GM18511 (cell line): ENCODE measurements around the gene ZDHHC8.

Experiments used
- ATAC-seq: cut with Tn5 transposase; IDR thresholded peaks from one replicate; pipeline ENCODE4 v1.9.1; 2021; ENCODE audit warnings: mild to moderate bottlenecking, moderate library complexity; ENCODE audit not compliant: unreplicated experiment

Gene ZDHHC8

DNA sequence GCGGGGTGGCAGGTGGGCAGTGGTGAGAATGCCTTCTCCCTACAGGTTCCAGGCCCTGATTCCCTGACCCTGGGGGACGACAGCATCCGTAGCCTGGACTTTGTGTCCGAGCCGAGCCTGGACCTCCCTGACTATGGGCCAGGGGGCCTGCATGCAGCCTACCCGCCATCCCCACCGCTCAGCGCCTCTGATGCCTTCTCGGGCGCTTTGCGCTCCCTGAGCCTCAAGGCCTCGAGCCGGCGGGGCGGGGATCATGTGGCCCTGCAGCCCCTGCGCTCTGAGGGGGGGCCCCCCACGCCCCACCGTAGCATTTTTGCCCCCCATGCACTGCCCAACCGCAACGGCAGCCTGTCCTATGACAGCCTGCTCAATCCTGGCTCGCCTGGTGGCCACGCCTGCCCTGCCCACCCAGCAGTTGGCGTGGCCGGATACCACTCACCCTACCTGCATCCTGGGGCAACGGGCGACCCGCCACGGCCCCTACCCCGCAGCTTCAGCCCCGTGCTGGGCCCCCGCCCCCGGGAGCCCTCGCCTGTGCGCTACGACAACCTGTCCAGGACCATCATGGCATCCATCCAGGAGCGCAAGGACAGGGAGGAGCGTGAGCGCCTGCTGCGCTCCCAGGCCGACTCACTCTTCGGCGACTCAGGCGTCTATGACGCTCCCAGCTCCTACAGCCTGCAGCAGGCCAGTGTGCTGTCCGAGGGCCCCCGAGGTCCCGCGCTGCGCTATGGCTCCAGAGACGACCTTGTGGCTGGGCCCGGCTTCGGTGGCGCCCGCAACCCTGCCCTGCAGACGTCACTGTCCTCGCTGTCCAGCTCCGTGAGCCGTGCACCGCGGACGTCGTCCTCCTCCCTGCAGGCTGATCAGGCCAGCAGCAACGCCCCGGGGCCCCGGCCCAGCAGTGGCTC, 11.4 kb downstream of the ZDHHC8 start:
- ATAC-seq, result no peak

DNA sequence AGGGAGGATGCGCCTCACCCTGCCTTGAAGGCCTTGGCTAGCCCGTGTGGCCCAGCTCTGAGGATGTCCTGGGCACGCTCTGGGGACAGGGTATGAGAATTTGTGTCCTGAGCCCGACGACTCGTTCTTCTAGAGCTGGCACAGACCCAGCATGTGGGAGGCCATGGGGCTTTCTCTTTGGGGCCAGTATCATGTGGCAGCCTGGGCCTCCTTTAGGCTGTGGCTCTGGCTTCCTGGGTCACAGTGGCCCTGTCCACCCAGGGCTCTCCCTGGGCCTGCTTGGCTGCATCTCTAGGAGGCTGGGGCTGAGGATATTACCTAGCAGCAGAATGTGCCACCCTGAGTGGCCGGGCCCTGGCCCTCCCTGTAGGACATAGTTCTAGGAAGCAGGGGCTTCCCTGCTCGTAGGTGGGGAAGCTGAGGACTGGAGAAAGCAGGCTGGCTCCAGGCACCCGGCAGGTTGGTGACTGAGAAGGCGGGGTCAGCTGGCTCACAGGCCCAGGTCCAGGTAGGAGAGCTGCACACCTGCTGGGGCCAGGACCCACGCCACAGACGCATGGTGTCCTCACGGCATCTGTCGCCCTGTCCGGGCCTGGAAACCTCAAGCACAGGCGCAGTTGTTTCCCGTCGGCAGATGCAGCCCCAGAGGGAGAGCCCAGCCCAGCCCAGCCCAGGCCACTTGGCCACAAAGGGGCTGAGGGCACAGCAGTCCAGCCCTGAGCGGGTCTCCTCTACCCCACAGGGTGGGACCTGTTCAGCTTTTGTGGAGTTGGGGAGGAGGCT, 12.5 kb downstream of the ZDHHC8 start:
- no peak for ATAC-seq

DNA sequence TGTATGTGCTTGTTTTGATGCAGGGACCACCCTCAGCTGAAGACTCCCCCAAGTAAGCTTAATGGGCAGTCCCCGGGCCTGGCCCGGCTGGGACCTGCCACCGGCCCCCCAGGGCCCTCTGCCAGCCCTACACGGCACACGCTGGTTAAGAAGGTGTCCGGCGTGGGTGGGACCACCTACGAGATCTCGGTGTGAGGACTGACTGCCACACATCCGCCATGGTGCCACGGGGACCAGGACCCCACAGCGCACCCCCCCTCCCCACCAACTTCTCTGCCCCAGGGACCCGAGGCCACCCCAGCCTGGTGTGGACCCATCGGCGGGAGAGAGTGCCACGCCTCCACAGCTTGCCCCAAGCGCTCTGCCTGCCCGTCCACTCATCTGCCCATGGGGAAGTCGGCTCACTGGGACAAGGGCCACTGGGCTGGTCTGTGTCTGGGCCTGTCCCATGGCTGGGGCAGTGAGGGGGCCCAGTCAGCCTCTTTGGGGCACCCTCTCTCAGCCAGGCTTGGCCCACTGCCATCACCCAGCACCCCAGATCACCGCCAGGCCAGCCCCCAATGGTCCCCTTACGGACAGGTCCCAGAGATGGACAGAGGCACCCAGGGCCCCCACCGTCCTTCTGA, 13.7 kb downstream of the ZDHHC8 start:
- ATAC-seq, result no peak

DNA sequence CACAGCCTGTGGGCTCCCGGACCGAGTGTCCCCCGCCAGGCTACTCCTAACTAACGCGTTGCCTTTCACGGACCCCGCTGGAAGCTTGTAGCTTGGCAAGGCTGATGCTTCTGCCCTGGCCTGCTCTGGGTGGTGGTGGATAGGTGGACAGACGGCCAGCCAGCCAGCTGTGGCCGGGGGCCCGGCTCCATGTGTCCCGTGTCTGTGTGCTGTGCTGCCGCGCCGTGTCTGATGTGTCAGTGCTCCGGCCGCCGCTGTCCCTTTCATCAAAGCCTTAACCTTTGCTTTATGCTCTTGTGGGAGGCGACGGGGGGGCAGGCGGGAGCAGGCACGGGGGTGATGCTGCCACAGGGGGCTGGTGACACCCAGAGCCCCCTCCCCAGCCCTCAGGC, 14.2 kb downstream of the ZDHHC8 start:
- ATAC-seq, result no peak

DNA sequence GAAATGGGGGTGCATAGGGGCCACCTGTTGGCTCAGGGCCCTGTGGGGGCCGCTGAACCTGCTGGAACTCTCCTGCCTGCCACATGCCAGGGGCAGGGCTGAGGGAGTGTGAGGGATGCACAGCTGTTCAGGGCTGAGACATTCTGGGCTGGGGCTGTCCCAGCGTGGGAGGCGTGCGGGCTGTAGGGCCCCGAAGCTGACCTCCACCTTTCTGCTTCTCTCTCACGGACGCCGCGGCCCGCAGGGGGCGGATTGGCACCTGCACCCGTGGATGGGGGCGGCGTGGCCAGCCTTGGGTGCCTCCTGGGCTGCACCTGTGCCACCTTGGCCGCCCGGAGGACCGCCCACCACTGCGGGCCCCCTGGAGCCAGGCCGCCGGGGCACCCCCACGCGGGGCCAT, 15.2 kb downstream of the ZDHHC8 start:
- no peak for ATAC-seq

DNA sequence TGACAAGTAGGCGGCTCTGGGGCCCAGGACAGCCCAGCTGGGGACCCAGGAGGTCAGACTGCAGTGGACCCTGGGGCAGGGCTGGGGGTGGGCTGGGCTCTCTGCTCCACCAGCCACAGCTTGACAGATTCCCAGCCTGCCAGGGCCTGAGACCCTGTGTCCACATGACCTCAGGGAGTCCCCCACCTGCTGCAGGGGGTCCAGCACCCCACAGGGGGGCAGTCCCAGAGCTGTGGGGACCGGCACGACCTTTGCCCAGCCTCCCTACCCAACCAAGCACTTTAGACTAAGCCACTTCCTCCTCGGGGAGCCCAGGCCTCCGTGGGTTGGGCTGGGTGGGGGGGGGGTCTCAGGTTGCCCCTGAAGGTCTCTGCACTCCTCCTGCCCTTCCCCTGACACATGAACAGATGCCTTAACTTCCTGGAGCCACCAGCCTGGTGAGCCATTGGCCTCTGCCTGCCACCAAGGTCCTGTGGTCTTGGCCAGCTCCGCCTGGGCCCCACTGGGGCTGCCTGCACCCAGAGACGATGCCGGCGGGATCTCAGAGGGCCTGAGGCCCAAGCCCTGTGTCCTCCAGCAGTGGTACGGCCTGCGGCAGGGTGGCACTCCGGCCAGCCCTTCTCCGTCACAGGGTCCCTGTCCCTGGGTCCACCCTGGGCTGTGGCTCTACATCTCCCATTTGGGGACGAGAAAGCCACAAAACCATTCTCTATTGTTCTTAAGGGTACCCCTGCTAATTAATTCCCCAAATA, 15.8 kb downstream of the ZDHHC8 start:
- ATAC-seq, result no peak

DNA sequence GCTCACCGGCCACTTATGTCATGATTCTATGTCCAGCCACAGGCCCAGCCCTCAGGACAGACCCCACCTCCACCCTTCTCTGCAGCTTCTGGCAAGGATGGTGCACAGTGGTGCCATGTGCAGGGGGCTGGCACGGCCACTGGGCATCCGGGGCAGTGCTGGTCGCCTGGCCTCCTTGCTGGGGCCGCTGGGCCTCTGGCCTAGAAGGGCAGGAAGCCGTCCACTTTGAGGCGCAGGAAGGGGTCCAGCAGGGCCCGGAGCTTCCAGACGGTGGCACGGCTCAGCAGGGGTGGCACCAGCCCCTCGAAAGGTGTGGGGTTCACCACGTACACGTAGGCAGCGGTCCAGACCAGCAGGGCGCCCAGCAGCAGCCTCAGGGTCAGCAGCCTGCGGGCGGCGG, 16.8 kb downstream of the ZDHHC8 start:
- no peak for ATAC-seq

DNA sequence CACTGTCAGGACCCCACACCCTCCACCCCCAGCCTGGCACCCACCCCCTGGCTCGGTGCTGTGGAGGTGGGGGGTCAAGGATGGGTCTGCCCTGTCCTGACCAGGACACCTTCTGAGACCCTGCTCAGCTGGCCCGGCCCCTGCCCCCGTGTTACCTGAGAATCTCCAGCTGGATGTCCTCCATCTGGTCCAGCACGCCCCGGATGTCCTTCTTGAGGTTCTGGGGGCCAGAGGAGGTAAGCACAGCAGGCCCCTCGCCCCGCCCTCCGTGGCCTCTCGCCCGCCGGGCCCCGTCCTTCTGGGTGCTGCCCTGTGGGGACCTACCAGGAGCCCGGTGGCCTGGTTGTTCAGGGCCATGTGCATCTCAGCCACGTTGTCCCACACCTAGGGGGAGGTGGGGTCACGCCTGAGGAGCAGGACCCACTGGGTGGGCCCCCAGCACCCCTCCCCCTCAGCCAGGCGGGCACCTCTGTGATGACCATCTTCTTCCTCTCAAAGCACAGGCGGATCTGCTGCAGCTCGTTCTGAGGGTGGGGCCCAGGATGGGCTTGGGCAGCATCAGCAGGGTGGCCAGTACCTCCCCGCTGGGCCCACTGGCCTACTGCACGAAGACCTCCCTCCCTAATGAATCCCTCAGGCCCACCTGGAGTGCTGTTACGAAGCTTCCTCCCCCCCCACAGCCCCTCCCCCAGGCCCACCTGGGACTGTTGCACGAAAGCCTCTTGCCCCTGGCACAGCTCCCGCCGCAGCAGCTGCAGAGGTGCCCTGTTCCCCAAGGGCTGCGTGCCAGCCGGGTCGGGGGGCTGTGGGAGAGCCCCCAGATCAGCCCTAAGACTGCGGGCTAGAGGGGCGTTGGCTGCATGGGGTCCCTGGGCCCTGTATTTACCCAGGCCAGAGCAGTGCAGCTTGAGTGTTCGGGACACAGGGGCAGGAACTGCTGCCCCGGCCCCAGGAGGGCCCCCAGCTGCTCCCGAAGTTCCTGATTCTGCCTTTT, 17.9 kb downstream of the ZDHHC8 start:
- no peak for ATAC-seq

DNA sequence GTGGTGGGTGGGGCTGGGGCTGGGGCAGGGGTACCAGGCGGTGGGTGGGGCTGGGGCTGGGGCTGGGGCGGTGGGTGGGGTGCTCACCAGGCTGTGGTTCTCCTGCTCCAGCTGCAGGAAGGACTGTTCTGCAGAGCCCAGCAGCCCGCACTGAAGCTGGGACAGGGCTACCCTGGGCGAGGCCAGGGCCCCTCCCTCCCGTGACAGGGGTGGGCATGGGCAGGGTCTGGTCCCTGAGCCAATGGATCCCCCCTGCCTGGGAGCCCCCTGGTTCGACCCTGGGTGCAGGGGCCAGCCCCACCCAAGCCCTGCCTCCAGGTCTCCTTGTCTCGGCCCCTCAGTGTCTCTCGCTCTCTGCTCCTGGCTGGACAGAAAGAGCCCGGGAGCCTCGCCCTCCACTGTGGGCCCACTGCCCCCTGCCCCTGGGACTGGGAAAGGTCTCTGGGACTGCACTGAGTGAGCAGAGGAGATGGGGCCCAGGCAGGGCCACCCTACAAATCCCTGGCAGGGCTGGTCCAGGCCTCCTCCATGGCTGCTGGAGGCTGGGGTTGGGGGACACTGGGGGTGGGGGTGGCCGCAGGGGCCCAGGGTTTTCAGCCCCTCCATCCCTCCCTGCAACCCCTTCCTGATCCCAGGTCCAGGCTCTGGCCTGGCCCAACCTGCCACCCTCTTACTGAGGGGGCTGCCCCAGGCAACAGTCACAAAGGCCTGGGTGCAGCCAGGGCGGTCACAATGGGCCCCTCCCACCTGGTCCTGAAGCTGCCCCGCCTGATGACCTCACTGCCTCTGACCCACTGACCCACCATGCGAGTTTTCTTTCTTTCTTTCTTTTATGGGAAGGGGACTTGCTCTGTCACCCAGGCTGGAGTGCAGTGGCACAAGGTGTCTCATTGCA, 19.0 kb downstream of the ZDHHC8 start, which contains the start of gene CCDC188:
CCDC188 (minus strand) TSS at position 675 of the 895 bp plus-strand sequence; CDS start at position 606, 69 bp downstream.
- no peak for ATAC-seq

DNA sequence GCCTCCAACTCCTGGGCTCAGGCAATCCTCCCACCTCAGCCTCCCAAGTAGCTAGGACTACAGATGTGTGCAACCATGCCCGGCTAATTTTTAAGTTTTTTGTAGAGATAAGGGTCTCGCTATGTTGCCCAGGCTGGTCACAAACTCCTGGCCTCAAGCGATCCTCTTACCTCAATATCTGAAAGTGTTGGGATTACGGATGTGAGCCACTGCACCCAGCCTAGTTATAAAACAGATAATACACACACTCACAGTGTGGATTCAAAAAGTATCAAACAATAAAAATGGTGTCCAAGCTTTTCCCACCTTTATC, 19.6 kb downstream of the ZDHHC8 start:
- no peak for ATAC-seq

DNA sequence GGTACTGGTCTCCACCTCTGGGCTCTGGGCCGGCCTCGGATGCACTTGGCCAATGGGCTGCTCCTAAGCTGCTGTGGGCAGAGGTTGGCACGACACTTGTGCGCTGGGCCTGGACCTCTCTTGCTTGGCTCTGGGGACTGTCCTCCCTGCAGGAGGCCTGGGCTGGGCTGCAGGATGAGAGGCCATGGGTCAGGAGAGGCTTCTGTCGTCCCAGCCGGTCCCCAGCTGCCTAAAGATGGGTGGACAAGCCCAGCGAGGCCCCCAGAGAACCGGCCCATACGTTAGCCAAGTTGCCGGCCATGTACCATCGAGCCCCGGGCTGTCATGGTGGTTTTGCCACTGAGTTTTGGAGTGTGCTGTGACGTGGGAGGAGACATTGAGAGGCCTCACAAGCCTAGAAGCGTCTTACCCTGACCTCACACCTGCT, 20.9 kb downstream of the ZDHHC8 start:
- ATAC-seq, result no peak

DNA sequence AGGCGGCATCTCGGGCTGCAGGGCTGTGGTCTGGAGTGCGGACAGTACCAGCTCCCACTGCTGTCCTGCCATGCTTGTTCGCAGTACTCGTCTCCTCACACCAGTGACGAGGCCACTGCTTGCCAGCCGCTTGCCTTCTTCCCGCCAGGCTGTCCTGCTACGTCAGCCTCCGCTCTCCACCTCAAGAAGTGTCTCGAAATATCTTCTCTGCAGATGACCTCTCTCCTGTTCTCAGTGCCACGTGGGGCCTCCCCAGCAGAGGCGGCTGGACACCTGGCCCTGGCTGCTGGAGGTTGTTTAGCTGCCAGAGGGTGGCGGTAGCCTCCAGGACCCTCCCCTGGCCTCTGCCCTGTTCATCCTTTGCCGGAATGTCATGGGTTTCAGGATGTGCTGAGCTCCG, 22.3 kb downstream of the ZDHHC8 start:
- ATAC-seq, result no peak

DNA sequence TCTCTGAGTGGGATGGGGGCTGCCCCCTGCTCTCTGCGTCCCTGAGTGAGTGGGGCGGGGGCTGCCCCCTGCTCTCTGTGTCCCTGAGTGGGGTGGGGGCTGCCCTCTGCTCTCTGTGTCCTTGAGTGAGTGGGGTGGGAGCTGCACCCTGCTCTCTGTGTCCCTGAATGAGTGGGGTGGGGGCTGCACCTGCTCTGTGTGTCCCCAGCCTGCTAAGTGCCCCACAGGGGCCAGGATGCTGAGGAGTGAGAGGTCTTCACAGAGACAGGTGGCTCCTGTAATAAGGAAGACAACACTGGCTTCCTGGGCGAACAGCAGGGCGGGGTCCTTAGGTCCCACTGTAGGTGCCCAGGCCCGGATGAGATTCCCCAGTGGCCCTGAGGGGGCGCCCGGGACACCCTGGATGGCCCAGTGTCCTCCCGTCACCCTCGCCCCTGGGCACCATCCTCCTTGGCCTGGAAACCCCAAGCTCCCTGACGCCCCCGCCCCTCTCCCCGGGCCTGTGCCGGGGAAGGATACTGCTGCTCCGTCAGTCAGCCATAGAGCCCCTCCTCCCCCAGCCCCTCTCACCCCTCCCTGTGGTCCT, 23.1 kb downstream of the ZDHHC8 start:
- no peak for ATAC-seq

DNA sequence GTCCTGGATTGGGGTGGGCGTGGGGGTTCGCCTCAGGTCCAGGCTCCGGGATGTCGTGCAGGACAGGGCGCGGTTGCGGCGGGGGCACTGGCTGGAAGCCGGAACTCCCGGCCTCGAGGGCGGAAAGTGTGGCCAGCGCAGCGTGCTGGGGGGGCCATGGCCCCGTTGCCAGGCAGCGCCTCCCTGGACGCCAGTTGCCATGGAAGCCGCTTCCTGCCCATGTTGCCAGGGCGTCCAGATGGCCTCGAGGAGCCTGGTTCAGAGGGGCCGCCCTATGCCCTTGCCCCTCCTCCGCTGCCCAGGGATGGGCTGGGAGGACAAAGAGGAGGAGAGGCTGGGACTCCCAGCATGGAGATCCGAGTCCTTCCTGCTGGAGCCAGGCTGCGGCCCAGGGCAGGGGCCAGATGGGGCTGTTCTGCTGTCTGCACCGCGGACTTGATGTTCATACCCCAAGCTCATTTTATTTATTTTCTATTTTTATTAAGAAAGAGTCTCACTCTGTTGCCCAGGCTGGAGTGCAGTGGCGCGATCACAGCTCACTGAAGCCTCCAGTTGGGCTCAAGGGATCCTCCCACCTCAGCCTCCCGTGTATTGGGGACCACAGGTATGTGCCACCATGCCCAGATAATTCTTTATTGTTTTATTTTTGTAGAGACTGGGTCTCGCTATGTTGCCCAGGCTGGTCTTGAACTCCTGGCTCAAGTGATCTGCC, 23.9 kb downstream of the ZDHHC8 start:
- no peak for ATAC-seq

DNA sequence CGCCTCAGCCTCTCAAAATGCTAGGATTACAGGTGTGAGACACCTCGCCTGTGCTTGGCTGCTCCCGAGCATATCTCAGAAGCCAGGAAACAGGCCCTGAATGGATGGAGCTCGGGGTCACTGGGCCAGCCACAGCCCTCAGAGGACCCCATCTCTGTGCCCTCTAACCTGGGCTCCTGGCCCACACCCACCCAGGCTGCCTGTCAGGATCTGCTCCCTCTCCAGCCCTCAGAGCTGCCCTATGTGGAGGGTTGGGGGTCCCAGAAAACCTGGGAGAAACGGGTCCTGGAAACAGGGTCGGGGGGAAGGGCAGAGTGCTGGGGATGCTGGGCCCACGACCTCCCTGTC, 24.4 kb downstream of the ZDHHC8 start:
- ATAC-seq, result no peak

DNA sequence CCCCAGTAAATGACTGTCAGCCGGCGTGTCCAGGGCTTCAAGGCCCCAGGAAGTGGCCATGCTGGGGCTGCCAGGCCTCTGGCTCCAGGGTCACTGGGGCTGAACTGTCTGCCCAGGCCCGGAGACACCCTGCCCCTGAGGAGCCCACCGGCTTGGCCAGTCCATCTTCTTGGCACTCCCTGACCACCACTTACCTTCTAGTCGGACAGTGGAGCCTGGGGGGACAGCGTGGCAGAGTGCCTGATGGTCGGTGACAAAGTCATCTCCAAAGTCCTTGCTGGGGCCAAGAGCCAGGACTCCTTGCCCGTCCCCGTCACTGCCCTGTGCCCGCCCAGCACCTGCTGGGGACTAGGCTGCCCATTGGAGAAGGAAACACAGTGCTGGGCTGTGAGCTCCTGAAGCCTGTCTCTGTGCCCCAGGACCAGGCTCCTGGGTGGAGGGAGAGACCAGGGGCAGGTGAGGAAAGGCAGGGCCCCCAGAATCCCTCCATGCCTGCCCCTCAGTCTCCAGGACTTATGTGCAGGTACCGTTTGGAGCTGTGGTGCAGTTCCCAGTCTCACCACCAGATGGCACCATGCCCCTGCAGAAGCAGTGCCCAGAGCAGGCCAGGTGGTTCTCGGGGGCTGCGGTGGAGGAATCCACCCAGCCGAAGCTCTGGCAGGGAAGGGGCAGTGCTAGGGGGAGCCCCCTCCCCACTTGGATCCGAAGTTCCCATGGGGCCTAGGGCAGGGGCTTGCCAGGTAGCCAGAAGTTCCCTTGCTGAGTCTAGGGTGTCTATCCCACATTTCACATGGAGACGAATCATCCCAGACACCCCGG, 25.2 kb downstream of the ZDHHC8 start:
- ATAC-seq, result no peak
